ENCODE data around the gene RASA1. TPM values are rescaled to one million over a fixed set of nuclear protein-coding genes. Genes with fewer than 3 reads are reported as not detected.

The RASA1 gene
- total and polyA plus RNA-seq, 9 of the 15 experiments (the other 6 are each of a cell fraction or from before 2014, with no cell fraction given) = 3.2 to 17.3 (median 9.2) TPM

- no peak for TF ChIP-seq CHD7 (IDR thresholded peaks at IDR 0.05; ENCODE audit: low read depth, low read length)
- TF ChIP-seq THRB (CRISPR knock-in tag; conservative IDR thresholded peaks at IDR 0.05) = no peak
- no peak for TF ChIP-seq ZNF431 (CRISPR knock-in tag; IDR thresholded peaks at IDR 0.05)
- TF ChIP-seq NR2C1 (IDR thresholded peaks at IDR 0.05) = no peak
- TF ChIP-seq NR2C1 (tag; IDR thresholded peaks at IDR 0.05) = no peak
These were observed 37.9 kb upstream of the RASA1 start (continued) for GRCh38 chr5:87229780-87230179.

Measured in K562 (cell line).